Measurements from ENCODE around the gene RGS12. TPM values are rescaled to one million over a fixed set of nuclear protein-coding genes. Genes with fewer than 3 reads are reported as not detected.

The RGS12 gene, protein sequence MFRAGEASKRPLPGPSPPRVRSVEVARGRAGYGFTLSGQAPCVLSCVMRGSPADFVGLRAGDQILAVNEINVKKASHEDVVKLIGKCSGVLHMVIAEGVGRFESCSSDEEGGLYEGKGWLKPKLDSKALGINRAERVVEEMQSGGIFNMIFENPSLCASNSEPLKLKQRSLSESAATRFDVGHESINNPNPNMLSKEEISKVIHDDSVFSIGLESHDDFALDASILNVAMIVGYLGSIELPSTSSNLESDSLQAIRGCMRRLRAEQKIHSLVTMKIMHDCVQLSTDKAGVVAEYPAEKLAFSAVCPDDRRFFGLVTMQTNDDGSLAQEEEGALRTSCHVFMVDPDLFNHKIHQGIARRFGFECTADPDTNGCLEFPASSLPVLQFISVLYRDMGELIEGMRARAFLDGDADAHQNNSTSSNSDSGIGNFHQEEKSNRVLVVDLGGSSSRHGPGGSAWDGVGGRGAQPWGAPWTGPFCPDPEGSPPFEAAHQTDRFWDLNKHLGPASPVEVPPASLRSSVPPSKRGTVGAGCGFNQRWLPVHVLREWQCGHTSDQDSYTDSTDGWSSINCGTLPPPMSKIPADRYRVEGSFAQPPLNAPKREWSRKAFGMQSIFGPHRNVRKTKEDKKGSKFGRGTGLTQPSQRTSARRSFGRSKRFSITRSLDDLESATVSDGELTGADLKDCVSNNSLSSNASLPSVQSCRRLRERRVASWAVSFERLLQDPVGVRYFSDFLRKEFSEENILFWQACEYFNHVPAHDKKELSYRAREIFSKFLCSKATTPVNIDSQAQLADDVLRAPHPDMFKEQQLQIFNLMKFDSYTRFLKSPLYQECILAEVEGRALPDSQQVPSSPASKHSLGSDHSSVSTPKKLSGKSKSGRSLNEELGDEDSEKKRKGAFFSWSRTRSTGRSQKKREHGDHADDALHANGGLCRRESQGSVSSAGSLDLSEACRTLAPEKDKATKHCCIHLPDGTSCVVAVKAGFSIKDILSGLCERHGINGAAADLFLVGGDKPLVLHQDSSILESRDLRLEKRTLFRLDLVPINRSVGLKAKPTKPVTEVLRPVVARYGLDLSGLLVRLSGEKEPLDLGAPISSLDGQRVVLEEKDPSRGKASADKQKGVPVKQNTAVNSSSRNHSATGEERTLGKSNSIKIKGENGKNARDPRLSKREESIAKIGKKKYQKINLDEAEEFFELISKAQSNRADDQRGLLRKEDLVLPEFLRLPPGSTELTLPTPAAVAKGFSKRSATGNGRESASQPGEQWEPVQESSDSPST (N-terminal part only)
- total RNA-seq, result 29.0 and 33.7 TPM in 2 replicates

DNA sequence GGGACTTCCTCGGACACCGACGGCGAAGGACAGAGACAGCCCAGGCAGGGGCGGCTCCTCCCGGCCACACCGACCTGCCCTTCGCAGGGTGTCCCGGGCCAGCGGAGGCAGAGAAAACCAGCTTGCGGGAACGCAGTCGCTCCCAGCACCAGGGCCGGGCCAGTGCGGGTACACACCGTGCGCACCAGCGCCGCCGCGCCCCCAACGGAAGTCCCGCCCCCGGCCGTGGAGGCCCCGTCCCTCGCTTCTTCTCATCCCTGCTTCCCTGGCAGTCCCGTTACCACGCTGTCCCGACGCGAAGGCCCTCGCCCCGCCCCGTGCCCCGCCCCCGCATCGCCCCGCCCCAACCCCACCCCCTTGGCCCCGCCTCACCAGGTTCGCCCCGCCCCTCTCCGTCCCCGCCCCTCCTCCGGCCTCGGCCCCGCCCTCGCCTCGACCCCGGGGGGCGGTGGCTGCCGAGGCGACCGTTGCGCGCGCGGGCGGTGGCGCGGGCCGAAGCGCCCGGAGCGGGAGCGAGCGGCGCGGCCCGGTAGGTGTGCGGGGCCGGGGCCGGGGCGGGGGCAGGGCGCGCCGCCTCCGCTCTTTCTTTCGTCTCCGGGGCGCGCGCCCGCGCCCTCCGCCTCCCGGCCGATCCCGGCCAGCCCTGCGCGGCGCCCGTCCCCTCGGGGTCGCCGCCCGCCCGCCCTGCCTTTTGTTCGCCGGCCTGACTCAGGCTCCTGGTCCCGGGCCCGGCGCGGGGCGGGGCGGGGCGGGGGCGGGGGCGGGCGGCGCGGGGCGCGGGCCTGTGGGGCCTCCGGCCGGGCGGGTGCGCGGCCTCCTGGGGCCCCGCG lies at the start of gene RGS12:
RGS12 (plus strand) TSS at position 451 of the 830 bp plus-strand sequence. CDS start 23,150 bp downstream, outside the sequence.
- DNase-seq (ENCODE audit: low read depth in 2 of 2), result peak; percentile 94 to 97

DNA sequence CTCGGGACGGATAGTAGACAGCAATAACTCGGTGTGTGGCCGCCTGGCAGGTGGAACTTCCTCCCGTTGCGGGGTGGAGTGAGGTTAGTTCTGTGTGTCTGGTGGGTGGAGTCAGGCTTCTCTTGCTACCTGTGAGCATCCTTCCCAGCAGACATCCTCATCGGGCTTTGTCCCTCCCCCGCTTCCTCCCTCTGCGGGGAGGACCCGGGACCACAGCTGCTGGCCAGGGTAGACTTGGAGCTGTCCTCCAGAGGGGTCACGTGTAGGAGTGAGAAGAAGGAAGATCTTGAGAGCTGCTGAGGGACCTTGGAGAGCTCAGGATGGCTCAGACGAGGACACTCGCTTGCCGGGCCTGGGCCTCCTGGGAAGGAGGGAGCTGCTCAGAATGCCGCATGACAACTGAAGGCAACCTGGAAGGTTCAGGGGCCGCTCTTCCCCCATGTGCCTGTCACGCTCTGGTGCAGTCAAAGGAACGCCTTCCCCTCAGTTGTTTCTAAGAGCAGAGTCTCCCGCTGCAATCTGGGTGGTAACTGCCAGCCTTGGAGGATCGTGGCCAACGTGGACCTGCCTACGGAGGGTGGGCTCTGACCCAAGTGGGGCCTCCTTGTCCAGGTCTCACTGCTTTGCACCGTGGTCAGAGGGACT lies 49.6 kb upstream of the RGS12 start:
- no peak for DNase-seq (ENCODE audit: low read depth in 2 of 2)

DNA sequence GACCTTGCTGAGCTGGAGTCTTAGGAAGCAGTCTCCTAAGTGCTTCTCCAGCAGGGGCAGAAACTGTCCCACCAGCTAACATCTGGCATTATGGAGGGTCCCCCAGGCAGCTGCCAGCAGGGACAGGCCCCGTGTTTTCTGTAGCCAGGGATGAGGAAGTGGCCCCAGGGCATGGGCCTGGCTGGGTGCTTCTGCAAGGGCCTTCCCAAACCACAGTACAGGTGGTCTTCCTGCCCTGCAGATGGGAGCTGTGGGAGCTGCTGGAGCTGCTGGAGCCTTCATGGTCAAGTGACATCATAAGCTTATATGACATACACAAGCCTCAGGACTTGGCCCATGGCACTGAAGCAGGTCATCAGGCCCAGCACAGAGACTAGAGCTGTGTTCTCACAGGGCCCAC lies 48.8 kb upstream of the RGS12 start:
- no peak for DNase-seq (ENCODE audit: low read depth in 2 of 2)

DNA sequence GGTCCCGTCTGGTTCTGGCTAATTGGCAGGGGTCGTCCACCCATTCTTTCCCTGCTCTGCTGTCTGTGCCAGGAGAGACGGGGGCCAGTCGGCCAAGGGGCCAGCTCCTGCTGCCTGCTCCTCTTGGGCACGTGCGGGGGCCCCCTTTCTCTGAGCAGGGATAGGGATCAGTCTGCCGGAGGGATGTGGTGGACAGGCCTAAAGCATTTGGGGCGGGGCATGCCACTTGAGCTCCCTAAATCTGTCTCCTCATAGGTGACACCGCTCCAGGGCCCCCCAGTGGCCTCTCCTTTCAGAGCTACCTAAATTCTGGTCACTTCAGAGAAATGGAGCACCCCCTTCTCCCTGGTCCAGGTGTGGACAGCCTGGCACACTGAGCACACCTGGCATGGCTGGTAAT lies 48.1 kb upstream of the RGS12 start:
- DNase-seq (ENCODE audit: low read depth in 2 of 2), result no peak

DNA sequence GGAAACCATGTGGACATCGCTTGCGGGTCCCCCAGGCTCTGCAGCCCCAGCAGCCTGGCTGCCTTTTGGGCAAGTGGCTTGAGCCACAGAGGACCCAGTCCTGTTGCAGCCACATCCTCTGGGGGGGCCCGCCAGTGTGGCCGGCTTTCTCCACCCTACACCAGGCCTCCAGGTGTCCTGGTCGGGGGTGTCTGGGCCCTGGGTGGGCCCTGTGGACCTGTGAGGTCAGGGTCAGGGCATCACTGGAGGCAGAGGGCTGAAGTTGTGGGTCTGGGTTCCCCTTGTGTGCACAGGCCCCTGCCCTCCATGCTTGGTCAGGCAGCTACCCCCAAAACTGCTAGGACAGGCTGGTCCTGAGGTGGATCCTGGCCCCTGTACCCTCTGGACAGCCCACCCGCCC lies 47.1 kb upstream of the RGS12 start:
- no peak for DNase-seq (ENCODE audit: low read depth in 2 of 2)

DNA sequence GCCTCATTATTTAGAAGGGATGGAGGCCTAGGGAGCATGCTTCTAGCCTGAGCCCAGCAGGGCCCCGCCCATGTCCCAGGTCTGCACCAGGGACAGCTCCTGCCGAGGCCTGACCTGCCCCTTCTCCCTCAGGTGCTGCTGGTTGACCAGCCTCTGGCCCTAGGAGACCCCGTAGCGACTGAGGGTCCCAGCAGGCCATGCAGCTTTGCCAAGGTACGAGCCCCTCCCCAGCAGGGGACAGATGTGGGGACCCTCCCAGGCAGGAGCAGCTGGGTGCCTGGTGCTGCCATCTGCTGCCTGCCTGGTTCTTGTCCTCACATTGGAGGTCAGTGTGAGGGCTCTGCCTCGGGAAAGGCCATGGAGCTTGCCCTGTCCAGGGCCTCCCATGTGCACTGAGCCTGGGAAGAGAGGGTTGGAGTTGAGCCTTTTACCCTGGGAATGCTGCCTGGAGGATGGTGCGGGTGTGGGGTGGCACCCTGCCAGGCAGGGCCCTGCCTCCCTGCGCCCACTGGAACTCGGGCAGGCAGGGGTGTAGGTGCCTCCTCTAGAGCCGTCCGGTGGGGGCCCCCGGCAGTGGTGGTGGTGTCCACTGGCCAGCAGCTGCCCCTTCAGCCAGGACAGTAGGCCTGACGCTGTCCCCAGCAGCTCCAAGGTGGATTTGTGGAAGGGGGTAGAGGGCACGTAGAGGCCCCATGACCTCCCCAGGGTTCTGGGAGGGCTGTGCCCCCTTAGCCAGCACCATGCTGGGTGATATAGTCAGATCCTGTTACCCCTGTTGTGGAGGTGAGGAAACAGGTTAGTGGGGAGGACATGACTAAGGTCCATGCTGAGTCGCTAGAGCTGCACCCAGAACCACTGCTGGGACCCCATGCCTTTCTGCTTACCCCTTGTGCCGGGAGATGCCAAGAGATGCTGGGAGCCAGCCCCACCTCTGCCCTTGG lies 46.1 kb upstream of the RGS12 start:
- DNase-seq (ENCODE audit: low read depth in 2 of 2), result no peak

DNA sequence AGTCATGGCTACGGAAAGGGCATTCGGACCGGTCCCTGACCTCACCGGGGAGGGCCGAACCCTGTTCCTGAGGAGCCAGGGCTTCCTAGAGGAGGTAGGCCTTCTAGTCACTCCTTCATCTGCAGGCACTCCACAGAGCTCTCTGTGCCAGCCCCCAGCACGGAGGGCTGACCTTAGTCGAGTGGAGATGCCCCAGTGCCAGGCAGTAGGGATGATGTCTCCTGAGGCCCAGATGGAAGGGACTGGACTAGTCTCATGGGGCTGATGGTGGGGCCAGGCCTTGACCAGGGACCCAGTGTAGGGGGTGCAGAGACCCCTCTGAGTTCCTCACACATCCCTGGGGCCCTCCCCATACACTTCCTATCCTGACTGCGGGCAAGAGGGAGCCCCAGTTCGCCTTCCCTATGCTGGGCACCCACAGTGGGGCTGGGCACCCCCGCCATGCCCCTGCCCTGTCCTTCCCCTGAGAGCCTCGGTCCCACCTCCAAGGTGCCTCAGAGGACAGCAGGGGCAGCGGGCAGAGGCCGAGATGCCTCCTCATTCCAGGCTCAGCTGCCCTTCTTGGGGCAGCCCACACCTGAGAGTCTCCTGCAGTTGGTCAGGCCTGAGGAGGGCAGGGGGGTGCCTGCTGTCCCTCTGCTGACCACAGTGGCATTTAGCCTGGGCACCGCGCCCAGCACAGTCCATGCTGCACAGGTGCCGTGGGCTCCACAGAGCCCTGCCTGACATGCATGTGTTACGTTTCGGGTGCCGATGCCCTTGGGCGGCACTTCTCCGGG lies 45.2 kb upstream of the RGS12 start:
- DNase-seq (ENCODE audit: low read depth in 2 of 2), result no peak

DNA sequence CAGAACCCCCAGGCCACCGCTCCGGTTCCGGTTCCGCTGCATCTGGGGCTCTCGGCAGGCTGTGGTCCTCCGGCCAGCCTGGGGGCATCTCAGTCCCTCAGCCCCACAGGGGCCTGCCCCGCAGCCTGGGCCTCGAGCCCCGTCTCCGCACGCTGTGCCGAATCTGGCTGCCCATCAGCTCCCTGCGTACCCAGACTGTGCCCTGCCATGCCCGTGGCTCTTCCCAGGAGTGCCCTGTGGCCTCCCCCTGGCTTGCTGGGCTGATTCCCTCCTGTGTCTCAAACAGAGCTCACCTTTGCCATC lies 44.7 kb upstream of the RGS12 start:
- no peak for DNase-seq (ENCODE audit: low read depth in 2 of 2)

DNA sequence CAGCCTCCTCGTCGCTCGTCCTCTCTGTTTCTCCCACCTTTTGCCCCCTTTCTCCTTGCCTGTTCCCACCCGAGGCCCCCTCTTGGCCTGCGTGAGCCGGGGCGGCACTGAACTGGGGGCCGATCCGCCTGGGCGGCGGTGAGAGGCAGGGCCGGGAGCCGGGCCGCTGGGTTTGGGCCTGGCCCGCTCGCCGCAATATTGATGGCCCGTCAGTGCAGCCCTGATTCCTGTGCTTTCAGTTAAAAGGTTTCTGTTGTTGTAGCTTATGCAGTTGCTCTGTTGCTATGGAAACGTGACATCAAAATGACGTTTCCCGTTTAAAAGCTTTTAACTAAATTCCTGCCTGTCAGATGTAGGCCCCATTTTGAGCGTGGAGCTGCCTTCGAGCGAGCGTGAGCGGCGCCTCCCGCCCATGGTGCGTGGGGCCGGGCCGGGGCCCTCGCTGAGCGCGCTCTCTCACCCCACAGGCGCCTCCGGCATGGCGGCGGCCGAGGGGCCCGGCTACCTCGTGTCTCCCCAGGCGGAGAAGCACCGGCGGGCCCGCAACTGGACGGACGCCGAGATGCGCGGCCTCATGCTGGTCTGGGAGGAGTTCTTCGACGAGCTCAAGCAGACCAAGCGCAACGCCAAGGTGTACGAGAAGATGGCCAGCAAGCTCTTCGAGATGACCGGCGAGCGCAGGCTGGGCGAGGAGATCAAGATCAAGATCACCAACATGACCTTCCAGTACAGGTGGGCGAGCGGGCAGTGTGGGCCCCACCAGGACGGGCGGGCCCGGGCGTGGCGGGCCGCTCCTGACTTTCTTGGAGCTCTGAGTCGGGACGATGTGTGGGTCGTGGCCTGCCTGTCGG lies 43.8 kb upstream of the RGS12 start, which contains the start of gene MSANTD1:
MSANTD1 (plus strand) TSS at position 349 of the 851 bp plus-strand sequence; CDS start at position 413, 64 bp downstream.
- peak; percentile 28 to 64 for DNase-seq (ENCODE audit: low read depth in 2 of 2)

DNA sequence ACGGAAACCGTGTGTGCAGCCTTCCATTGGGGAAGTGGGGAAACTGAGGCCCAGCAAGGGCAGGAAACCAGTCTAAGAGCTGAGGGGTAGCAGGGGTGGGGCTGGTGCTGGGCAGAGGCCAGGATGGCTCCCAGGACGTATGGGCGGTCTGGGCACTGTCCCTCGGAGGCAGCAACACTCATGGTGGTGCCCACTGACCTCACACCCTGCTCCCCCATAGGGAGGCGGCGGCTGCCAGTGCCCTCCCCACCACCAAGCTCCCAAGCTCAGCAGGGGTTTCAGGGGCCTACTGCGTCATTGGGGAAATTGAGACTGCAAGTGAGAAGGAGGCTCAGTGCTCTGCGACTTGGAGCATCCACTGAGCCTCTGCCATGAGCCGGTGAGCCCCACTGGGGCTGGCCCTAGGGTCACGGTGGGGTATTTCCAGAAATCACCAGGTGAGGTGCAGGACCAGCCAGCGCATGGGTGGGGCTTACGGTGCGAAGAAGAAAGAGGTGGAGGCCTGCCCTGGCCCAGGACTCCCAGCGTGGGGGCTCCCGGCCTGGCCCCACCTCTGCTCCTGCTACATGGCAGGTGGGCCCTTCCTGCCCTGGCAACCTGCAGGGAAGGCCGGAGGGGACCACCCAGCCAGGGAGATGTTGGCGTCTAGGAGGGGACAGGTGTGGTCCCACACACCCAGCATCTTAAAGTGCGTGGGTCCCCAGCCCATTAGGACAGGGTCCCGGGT lies 42.9 kb upstream of the RGS12 start:
- DNase-seq (ENCODE audit: low read depth in 2 of 2), result no peak

DNA sequence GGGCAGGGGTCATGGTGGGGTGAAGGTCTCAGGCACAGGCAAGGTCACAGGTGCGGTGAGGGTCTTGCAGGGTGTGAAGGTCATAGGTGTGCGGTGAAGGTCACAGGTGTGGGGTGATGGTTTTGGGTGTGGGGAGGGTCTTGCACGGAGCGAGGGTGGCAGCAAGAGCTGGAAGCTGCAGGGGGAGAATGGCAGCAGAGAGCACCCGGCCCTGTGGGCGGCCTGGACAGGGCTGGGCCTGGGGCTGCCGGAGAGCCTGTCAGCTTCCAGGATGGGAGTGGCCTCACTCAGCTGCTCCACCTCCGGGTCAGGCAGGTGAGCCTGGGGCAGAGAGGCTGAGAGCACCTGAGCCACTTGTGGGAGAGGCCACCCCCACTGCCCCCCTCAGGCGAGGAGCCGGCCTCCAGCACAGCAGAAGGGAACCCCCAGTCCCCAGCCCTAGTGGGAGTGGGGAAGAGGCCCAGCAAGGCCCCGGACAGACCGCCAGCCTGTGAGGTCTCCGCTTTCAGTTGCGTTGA lies 42.3 kb upstream of the RGS12 start:
- no peak for DNase-seq (ENCODE audit: low read depth in 2 of 2)

DNA sequence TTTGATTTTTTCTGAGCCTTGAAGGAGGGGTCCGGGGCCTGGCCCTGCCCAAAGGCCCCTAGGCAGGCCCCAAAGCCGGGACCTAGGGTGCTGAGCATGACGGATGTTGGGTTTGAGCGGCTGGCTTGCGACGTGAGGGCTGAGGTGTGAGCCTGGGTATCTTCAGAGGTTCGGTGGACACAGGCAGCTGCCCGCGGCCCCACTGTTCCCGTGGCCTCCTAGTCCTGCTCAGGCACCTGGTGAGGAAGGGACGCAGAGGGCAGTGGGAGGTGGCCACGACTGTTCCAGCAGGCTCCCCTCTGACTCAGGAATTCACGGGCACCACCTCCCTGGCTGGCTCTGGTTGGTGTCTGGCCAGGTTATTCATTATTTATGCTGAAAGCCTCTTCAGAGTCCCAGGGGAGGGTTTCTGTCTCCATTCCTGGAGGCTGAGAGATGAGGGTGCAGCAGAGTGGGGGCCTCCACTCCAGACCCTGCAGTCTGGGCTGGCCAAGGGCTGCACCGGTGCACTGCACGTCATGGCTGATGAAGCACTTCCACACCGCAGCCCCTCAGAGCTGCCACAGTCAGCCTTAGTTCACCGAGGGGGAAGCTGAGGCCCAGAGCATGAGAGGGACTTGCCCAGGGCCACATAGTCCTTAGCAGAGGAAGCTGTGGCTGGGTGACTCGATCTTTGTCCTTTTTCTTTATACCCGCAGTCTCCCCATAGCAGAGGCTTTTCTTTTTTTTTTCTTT lies 41.7 kb upstream of the RGS12 start:
- no peak for DNase-seq (ENCODE audit: low read depth in 2 of 2)

DNA sequence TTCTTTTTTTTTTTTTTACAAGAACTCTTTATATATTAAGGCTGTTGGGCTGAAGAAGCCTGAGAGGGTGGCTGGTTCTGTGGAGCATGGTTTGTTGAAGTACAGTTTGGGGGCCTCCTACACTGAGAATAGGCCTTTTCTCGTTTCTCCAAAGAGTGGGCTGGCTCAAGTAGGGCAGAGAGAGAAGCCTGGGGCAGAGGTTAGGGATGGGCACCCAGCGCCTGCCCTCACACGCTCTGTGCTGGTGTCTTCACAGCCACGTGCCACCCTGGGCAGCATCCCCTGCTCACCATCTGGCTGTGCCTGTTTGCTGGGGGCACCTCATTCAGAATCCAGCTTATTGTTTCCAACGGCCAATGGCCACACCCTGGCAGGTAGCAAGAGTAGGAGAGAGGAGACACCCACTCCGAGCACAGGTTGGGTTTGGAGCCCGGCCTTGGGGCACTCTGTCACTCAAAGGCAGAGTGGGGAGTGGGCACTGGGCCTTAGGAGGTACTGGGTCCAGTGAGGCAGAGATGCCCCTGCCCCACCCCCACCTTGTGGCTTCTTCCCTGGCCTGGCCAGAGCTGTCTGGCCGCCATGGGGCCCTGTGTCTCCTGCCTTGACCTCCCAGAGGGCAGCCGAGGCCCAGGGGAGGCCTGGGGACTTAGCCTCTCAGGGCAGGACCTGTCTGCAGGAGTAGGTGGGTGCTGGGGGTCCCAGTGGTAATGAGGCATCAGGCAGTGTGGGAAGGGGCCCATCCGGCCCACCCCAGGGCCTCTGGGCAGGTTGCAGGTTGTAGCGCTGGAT lies 40.9 kb upstream of the RGS12 start:
- no peak for DNase-seq (ENCODE audit: low read depth in 2 of 2)

DNA sequence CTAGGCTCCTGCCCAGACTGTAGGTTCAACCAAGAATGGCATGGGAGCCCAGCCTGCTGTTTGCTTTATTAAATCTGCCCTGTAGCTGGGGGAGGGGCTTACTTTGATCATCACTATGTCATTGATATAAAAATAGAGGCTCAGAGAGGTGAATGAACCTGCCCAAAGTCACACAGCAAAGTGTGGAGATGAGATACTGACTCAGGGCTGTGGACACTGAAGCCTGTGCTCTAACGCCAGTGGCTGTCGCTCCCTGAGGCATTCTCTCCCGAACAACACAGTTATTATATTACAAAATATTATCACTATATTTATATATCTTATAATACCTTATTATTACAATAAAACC lies 40.4 kb upstream of the RGS12 start:
- DNase-seq (ENCODE audit: low read depth in 2 of 2), result no peak
